GM19035 (cell line): ENCODE measurements around the gene S100A1.
"Not testable (repeated sequence)": the region's sequence is repeated elsewhere in the genome, so short reads cannot be mapped to it uniquely, and the experiment has no call there.

Experiments
- ATAC-seq: cut with Tn5 transposase; IDR thresholded peaks from one replicate; pipeline ENCODE4 v1.9.1; 2021; ENCODE audit not compliant: unreplicated experiment

S100A1 gene

DNA sequence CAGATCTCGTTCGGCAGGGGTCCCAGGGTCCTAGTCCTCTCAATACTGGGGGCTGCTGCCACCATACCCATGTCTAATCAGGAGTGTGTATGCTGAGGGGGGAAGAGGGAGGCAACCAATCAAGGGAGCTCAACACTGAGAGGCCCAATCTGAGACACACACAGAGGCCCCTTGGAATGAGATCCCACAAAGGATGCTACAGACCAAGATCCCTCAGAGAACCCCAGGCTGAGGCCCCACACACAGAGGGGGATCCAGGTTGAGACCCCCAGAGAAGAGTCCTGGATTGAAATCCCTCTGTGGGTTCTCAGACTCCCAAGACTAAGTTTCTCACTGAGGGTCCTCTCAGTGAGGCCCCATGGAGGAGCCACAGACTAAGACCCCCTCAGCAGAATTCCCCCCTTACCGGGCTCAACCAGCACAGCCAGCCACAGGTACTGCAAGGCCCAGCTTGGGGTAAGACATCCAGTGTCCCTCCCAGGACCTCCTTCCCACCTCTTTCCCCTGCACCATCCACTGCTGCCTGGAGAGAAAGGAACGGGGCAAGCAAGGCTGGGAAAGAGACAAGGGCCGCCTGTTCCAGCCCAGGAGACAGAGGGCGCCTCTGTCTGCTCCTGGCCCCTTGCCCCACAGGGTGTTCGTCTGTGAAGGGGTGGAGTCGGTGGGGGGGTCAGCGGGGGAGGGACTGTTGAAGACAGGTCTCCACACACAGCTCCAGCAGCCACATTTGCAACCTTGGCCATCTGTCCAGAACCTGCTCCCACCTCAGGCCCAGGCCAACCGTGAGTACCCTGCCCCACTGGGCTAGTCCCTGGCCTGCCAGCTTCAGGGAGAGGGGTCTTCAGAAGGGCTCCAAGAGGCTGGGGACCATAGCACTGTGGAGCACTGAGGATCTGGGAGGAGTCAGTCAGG is at the start of gene S100A1:
S100A1 (plus strand) TSS at position 720 of the 912 bp plus-strand sequence. CDS start 2,088 bp downstream, outside the sequence.
- no peak for ATAC-seq

DNA sequence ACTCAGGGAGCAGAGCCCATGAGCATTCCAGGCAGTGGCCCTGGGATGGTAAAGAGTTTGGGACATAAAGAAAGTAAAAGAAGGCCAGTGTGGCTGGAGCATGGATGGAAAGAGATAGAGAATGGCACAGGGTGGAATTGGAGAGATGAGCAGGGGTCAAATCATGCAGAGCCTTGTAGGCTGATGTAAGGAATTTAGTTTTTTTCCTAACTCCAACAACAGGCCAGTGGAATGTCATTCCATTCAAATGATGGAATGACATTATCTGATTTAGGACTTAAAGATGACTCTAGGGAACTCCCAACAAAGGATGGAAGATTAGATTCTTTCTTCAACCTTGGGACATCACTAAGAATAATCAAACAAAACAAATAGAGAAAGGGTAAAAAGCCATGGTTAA is 49.7 kb upstream of the S100A1 start:
- no peak for ATAC-seq

DNA sequence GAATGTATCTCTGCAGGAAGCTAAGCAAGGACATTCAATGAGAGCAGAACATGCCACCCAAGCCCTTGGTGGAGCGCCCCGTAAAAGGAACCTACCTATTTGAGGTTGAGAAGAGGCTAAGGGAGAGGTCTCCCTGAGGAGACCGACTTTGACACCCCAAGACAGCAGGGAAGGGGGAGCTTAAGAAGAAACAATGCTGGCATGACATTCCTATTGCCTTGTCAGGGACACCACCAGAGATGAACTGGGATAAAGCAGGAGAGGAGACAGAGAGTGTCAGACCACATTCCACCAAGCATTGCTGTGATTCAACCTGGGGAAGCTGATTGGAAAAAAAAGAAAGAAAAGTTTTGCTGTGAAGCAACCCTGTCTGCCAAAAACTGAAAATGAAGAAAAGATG is 49.3 kb upstream of the S100A1 start:
- no peak for ATAC-seq

DNA sequence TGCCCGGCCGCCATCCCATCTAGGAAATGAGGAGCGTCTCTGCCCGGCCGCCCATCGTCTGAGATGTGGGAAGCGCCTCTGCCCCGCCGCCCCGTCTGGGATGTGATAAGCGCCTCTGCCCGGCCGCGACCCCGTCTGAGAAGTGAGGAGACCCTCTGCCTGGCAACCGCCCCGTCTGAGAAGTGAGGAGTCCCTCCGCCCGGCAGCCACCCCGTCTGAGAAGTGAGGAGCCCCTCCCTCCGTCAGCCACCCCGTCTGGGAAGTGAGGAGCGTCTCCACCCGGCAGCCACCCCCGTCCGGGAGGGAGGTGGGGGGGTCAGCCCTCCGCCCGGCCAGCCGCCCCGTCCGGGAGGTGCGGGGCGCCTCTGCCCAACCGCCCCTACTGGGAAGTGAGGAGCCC is 45.4 kb upstream of the S100A1 start:
- not testable (repeated sequence) for ATAC-seq

DNA sequence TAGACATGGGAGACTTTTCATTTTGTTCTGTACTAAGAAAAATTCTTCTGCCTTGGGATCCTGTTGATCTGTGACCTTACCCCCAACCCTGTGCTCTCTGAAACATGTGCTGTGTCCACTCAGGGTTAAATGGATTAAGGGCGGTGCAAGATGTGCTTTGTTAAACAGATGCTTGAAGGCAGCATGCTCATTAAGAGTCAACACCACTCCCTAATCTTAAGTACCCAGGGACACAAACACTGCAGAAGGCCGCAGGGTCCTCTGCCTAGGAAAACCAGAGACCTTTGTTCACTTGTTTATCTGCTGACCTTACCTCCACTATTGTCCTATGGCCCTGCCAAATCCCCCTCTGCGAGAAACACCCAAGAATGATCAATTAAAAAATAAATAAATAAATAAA is 44.7 kb upstream of the S100A1 start:
- ATAC-seq, result not testable (repeated sequence)

DNA sequence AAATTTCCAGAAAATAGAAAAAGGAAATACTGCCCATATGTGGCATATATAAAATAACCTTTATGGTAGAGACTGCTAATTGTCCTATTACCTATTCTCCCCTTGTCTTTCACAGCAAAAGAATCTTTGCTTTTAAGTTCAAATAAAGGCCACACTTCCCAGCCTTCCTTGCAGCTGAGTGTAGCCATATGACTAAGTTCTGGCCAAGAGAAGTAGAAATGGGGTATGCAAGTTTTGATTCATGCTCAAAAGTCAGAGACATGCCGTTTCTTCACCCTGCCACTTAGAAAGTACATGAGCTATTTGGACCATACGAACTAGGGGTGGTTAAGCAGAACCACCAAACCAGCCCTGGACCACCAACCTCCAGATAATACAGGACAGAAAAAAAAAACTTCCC is 44.3 kb upstream of the S100A1 start:
- ATAC-seq, result no peak

DNA sequence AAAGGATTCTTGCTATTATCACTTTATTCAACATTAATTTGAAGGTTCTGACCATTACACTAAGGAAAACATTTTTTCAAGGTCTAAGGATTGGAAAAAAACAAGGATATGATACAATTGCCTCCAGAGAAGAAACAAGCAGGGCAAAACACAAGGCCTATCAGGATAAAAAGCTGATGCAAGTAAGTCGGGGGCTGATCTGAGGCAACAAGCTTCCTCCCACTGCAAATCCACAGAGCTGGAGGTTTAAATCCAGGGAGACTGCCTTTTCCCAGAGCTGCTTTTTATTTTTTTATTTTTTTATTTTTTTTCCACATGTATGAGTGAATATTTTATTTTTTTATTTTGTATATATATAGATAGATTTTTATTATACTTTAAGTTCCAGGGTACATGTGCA is 43.2 kb upstream of the S100A1 start:
- no peak for ATAC-seq

DNA sequence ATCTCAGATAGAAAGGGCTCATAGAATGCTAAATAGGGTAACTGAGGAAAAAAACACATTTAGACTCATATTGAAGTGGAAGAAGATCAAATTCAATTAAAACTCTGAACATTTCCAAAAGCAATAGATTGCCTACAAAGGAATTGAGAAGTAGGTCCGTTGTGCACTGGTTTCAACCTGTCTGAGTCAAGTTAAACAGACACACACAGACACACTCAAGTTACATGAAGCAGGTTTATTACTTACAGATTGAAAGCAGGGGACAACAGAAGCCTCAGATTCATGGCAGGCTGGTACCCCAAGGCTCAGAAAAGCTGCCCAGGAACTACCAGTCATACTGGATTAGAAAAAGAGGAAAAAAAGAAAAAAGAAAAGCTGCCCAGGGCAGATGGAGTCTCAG is 41.9 kb upstream of the S100A1 start:
- no peak for ATAC-seq

DNA sequence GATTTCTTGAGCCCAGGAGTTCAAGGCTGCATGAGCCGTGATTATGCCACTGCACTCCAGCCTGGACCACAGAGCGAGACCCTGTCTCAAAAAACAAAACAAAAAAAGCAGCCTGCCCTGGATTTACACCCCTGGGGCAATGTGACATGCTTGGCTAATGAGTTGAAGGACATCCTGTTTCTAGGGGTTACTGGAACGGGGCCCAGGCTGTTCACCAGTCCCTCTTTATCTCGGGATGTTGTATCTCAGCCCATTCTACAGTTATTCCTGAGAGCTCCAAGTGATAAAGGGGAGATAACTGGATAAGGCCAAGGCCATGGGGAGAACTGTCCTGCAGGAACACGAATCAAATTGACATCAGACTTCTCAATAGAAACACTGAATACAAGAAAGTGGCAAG is 40.9 kb upstream of the S100A1 start:
- ATAC-seq, result no peak

DNA sequence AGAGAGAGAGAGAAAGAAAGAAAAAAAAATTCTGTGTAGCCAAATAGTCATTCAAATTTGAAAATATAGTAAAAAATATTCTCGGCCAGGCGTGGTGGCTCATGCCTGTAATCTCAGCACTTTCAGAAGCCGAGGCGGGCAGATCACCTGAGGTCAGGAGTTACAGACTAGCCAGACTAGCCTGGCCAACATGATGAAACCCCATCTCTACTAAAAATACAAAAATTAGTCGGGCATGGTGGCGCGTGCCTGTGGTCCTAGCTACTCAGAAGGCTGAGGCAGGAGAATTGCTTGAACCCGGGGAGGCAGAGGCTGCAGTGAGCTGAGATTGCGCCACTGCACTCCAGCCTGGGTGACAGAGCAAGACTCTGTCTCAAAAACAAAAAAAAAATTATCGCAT is 40.2 kb upstream of the S100A1 start:
- not testable (repeated sequence) for ATAC-seq

DNA sequence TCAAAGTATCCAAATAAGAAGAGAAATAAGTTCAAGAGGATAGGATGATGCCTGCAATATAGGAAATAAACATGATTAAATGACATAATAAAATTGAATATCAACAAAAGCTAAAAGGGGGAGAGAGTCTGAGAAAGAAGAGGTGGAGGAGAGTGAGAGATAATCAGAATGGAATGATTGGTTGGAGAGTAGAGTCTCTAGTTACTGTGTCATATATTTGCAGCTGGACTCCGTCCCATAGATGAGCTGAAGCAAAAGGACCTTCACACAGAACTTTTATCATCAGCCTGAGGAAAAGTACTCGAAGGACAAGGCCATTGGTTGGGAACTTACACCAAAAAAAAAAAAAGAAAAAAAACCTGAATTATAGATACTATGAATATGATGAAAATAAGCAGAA is 39.8 kb upstream of the S100A1 start:
- no peak for ATAC-seq

DNA sequence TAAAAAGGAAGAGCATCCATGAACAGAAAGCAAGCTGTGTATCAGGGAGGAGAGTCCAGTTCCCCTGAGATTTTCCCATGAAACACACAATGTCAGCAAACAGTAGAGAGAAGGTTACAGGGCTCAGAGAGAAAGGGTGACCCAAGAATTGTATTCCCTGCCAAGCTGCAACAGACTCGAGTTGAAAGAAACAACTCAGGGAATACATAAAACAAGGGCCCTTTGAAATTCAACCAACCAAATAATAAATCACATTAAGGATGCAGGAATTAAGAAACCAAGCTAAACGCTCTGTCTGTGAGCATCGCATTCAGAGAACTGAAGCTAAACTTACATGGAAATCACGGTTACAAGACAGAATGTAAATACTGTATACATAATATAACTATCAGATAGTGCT is 35.5 kb upstream of the S100A1 start:
- ATAC-seq, result no peak

DNA sequence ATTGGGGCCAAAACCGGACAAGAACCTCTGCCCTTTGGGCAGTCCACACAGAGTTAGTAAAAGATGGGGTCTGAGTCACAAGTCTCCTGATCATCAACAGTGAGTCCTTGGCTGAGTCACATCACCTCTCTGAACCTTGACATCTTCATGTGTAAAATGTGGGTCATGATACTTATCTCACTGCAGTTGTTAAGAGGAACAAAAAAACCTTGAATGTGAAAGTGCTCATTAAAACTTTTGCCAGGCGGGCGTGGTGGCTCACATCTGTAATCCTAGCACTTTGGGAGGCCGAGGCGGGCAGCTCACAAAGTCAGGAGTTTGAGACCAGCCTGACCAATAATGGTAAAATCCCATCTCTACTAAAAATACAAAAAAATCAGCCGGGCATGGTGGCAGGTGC is 31.0 kb upstream of the S100A1 start:
- ATAC-seq, result no peak

DNA sequence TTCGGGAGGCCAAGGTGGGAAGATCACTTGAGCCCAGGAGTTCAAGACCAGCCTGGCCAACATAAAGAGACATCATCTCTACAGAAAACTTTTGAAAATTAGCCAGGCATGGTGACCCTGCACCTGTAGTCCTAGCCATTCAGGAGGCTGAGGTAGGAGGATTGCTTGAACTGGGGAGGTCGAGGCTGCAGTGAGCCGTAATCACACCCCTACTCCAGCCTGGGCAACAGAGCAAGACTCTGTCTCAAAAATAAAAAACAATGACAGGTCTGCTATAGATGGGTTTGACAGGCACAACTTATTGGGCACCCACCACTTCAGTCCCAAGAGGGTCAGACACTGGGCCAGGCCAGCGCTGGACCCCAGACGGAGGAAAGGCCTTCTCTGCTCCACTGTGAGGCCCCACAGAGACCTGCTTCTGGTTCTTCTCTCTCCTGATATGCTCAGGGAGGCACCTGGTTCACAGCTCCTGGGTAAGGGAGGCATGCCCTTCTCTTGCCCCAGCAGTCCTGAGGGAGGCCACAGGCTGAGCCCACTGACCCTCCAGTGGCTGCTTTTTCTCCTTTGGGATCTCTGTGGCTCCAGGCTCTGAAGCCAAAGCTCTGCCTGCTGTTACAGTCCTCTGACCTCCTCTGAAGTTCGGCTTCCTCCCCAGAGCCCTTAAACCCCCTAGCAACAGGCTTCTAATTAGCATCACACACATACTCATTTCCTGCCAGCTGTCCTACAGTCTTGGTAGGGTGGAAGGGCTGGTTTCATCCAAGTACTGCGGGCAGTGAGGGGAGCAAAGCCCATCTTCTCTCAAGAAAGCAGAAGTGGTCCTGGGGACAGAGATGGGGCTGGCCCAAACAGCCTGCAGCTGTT is 29.7 kb upstream of the S100A1 start:
- peak; percentile 92 for ATAC-seq

DNA sequence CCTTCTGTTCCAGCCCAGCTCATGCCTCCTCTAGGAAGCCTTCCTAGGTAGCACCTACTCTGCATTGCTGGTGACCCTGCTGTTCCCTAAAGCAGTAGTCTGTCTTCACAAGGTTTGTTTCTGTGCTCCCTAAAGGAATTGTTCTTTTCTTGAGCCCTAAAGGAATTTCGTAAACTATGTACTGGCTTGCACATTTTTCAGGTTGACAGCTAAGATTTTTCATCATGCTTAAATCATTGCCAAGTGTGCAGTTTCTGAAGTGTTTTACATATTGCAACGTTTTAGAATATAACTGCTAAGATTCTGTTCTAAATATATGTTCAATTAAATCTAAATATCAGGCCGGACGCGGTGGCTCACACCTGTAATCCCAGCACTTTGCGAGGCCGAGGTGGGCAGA is 28.4 kb upstream of the S100A1 start:
- no peak for ATAC-seq

DNA sequence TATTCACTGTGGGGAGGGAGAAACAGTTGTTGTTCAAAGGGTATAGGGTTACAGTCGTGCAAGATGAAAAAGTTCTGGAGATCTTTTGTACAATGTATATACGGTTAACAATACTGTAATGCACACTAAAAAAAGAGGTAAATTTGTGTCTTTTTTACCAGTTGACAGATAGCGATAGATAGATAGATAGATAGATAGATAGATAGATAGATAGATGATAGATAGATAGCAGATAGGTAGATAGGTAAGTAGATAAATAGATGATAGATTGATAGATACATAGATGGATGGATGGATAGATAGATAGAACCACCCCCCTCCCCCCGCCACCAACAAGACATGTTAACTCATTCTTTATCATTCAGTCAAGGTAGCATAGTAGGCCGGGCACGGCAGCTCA is 25.5 kb upstream of the S100A1 start:
- no peak for ATAC-seq

DNA sequence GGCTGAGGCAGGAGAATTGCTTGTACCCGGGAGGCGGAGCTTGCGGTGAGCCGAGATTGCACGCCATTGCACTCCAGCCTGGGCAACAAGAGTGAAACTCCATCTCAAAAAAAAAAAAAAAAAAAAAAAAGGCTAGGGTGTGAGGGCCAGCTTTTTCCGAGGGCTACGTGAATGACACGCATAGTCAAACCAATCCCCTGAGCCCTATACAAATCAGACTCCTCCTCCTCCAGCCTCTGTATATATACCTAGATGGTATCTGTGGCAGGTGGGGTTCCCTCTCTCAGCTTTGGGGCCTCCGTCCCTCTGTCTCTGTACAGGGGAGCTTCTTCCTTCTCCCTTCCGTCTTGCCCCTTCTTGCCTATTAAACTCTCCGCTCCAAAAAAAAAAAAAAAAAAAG is 22.0 kb upstream of the S100A1 start:
- no peak for ATAC-seq

DNA sequence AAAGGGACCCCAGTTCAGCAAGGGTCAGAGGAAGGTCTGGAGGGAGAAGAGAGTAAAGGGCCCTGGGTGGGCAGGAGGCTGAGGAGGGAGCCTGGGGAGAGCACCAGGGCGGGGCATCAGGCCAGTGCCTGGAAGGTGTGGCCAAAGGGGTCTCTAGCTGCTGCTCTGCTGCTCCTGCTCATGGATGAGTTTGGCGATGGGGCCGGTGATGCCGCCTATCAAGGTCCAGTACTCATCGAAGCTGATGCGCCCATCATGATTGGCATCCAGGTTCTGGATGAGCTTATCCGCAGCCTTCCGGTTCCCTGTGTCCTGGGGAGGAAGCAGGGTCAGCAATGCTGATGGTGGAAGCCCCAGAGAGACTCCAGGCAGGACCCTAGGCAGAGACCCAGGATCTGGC is 20.9 kb upstream of the S100A1 start:
- no peak for ATAC-seq

DNA sequence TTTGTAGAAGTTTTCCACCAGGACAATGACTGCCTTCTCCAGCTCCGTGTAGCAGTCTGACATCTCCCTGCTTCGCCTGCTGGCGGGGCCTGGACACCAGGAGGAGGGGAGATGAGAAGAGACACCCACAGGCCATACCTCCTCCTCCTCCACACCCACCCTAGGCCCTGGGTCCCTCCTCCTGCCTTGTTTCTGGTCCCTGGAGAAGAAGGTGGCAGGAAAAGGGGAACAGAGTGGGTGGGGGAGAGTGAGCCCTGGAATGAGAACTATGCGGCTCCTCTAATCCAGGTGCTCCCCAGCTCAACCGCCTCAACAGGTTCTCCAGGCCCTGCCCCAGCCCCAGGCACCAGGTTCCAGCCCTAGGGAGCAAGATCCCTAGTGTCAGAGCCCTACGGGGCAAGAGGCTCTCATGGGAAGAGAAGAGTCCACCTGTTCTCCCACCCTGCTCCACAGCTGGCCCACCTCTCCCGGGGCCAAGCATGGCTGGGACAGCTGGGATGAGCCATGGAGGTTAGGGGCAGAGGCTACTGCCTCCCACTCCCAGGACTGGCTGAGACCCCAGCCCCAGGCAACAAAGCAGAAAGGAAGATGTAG is 20.0 kb upstream of the S100A1 start:
- no peak for ATAC-seq

DNA sequence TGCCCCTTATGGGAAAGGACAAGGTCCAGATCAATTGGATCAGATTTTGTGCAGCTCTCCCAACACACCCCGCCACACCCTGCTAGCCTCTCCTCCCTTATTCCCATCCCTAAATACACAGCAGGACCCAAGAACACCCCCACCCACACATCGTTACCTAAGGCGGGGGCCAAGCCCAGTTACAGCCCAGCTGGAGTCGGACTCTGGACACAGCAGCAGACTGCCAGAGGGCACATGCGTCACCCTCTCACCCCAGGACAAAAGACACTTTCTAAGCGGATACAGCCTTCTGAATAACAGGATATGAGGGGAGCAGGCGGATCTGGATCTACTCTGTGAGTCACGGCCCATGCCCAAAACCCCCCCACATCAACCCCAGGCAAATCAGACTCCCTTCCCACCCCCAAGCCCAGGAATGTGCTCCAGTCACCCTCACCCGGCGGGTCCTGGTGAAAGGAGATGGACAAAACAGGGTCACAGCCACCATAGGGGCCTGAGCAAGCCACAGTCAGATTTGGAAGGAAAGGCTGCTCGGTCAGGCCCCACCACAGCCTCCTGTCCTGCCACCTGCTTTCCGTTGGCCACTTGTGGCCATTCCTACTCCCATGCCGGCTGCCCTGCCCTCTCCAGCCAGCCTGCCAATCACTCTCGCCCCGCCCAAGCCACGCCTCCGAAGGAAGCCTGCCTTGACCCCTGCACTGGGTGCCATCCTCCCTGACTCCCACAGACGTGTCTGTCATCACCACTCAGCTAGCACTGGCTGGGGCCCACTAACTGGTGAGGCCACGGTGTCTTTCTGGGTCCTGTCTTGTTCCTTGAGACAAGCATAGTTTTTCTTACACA is 19.3 kb upstream of the S100A1 start:
- ATAC-seq, result no peak

DNA sequence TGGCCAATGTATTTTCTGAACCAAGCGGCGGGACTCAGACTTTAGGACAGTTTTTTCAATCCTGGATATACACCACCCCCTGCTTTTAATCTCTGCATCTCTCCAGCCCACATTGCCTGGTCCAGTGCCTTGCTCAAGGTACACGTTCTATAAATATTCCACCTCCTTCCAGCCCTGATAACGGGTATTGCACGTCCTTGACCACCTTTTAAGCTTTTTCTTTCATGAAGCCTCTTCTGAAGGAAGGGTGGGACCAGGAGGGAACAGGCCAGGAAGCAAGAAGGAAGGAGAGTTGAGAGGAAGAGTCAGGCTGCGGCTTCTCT is 18.7 kb upstream of the S100A1 start:
- ATAC-seq, result no peak
